NCI-H2107 treated with DMSO at 0.1 percent for 48 hours (cell line): ENCODE measurements around the gene DPP9.

Experiments used
- DNase-seq: peaks from one replicate; lab custom pipeline; 2025; ENCODE audit not compliant: unreplicated experiment; lab: John Stamatoyannopoulos, UW

DPP9 gene

GRCh38 chr19:4636151-4636717 is 87.4 kb downstream of the DPP9 start:
- no peak for DNase-seq

GRCh38 chr19:4635754-4636116 is 87.9 kb downstream of the DPP9 start:
- DNase-seq = no peak

GRCh38 chr19:4633140-4633967 is 90.3 kb downstream of the DPP9 start:
- peak; percentile 38 for DNase-seq
